Ishikawa (cell line): ENCODE measurements around the gene NEK8.

Experiments
- CEBPB ChIP-seq: IDR thresholded peaks from 2 replicates; pipeline ENCODE4 v1.6.1; 2012
- CREB1 ChIP-seq: IDR thresholded peaks from 2 replicates; pipeline ENCODE4 v1.6.1; 2012; ENCODE audit warnings: low read depth
- EGR1 ChIP-seq: IDR thresholded peaks from 2 replicates; pipeline ENCODE4 v1.6.1; 2012
- EP300 ChIP-seq: IDR thresholded peaks from 2 replicates; pipeline ENCODE4 v1.6.1; 2012; ENCODE audit warnings: borderline replicate concordance
- FOXM1 ChIP-seq: IDR thresholded peaks from 2 replicates; pipeline ENCODE4 v1.6.1; 2012; ENCODE audit warnings: low read depth, borderline replicate concordance
- NFIC ChIP-seq: IDR thresholded peaks from 2 replicates; pipeline ENCODE4 v1.6.1; 2012
- RAD21 ChIP-seq: IDR thresholded peaks from 2 replicates; pipeline ENCODE4 v1.6.1; 2012; ENCODE audit warnings: low read depth
- TAF1 ChIP-seq: IDR thresholded peaks from 2 replicates; pipeline ENCODE4 v1.6.1; 2012; ENCODE audit warnings: low read depth, mild to moderate bottlenecking
- TCF12 ChIP-seq: IDR thresholded peaks from 2 replicates; pipeline ENCODE4 v1.6.1; 2012; ENCODE audit warnings: low read depth
- TEAD4 ChIP-seq: IDR thresholded peaks from 2 replicates; pipeline ENCODE4 v1.6.1; 2012
- YY1 ChIP-seq: IDR thresholded peaks from 2 replicates; pipeline ENCODE4 v1.6.1; 2012; ENCODE audit warnings: low read depth
- ZBTB7A ChIP-seq: IDR thresholded peaks from 2 replicates; pipeline ENCODE4 v1.6.1; 2012; ENCODE audit warnings: low read depth
- TF ChIP-seq, protein P1 (sequence below): IDR thresholded peaks from 2 replicates; pipeline ENCODE4 v1.6.1; 2012; ENCODE audit warnings: low read depth, mild to moderate bottlenecking
- TF ChIP-seq, protein P2 (sequence below): IDR thresholded peaks from 2 replicates; pipeline ENCODE4 v1.6.1; 2012
- TF ChIP-seq, protein P3 (sequence below): IDR thresholded peaks from 2 replicates; pipeline ENCODE4 v1.6.1; 2012

The NEK8 gene

DNA sequence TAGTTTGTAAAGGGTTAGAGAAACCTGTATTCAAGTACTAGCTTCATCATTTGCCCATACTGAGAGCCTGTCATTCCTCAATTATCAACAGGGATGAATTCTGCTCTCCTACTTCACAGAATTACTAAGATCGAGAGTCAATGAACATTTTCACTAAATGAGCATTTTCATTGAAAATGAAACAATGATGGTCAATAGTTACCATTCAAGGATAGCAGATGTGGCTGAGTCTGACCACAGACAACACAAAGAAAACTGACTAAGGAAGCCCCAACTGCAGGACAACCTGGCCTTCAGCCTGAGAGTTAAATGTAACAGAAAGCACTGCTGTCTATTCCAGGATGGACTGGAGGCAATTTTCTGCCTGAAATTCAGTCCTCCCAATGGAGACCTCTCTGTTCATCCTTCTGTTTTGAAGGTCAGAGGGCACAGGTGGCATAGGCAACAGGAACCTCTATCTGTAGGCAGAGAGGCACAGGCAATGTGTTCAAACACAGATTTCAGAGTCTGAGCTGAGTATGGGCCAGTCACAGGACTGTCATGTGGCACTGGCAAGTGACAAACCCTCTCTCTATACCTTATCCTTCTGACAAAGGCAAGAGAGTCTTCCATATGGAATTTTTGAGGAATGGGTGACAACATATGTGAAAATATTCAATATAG lies 34.7 kb downstream of the NEK8 start:
- TF ChIP-seq NFIC (no peak), EP300 (no peak), TAF1 (no peak)
- TF ChIP-seq, protein P1, sequence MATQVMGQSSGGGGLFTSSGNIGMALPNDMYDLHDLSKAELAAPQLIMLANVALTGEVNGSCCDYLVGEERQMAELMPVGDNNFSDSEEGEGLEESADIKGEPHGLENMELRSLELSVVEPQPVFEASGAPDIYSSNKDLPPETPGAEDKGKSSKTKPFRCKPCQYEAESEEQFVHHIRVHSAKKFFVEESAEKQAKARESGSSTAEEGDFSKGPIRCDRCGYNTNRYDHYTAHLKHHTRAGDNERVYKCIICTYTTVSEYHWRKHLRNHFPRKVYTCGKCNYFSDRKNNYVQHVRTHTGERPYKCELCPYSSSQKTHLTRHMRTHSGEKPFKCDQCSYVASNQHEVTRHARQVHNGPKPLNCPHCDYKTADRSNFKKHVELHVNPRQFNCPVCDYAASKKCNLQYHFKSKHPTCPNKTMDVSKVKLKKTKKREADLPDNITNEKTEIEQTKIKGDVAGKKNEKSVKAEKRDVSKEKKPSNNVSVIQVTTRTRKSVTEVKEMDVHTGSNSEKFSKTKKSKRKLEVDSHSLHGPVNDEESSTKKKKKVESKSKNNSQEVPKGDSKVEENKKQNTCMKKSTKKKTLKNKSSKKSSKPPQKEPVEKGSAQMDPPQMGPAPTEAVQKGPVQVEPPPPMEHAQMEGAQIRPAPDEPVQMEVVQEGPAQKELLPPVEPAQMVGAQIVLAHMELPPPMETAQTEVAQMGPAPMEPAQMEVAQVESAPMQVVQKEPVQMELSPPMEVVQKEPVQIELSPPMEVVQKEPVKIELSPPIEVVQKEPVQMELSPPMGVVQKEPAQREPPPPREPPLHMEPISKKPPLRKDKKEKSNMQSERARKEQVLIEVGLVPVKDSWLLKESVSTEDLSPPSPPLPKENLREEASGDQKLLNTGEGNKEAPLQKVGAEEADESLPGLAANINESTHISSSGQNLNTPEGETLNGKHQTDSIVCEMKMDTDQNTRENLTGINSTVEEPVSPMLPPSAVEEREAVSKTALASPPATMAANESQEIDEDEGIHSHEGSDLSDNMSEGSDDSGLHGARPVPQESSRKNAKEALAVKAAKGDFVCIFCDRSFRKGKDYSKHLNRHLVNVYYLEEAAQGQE = no peak
- TF ChIP-seq, protein P2, sequence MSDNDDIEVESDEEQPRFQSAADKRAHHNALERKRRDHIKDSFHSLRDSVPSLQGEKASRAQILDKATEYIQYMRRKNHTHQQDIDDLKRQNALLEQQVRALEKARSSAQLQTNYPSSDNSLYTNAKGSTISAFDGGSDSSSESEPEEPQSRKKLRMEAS = no peak

DNA sequence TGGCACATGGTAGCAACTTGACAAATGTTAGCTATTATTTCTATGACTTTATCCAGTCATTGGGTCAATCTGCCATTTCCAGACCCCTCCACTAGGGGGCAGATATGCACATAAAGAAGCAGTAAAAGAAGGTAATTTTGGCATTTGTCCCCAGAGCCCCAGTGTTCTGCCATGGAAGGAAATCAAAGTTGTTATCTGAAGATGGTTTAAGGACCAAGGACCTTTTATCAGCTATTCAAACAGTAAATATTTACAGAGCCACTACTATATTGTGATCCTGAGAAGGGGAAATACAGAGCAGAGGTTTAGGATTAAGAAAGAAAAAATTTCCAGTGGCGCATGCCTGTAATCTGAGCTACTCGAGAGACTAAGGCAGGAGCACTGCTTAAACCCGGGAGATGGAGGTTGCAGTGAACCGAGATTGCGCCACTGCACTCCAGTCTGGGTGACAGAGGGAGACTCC lies 35.2 kb downstream of the NEK8 start:
- TF ChIP-seq TCF12 (no peak), RAD21 (peak; percentile 75), NFIC (peak; percentile 24; the same call in 1 of the 2 replicates), CREB1 (no peak), TAF1 (no peak)
- TF ChIP-seq, protein P3, sequence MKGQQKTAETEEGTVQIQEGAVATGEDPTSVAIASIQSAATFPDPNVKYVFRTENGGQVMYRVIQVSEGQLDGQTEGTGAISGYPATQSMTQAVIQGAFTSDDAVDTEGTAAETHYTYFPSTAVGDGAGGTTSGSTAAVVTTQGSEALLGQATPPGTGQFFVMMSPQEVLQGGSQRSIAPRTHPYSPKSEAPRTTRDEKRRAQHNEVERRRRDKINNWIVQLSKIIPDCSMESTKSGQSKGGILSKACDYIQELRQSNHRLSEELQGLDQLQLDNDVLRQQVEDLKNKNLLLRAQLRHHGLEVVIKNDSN = no peak

DNA sequence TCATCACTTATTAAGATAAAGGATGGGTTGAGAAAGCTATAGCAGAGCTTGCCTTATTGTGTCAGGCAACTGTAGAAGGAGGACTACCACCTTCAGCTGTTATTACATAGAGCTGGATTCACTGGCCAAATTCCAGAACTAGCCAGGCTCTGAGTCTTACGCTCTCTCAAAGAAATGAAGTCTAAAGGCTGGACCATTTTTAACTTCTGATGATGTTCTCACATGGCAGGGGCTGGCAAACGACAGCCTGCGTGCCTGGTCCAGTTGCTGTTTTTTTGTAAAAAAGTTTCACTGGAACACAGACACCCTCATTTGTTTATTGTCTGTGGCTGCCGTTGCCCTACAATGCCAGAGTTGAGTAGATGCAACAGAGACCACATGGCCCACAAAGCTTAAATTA lies 36.5 kb downstream of the NEK8 start:
- TF ChIP-seq EP300 (no peak), CEBPB (no peak), YY1 (no peak), CREB1 (no peak), ZBTB7A (no peak)

DNA sequence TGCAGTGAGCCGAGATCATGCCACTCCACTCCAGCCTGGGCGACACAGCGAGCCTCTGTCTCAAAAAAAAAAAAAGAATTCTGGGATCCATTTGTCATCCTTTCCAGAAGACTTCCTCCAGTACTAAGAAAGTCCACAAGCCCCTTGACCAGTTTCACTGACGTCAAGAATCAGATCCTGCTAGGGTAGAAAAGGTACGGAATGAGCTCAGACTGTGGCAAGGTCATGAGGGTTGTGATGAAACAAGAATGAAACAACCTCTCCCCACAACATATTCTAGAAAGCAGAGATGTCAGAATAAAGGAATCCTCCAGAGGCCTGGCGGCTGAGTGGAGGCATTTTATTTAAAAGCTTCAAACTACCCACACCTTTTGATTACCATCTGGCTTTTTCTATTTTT lies 45.1 kb downstream of the NEK8 start:
- no peak for TF ChIP-seq CREB1
- TF ChIP-seq EP300 = no peak
- no peak for TF ChIP-seq ZBTB7A
- TF ChIP-seq, protein P2 = no peak
- no peak for TF ChIP-seq NFIC
- TF ChIP-seq TAF1 = no peak
- TF ChIP-seq, protein P1 = no peak
- TF ChIP-seq, protein P3 = no peak
- TF ChIP-seq YY1 = no peak
- TF ChIP-seq EGR1 = no peak
- no peak for TF ChIP-seq TEAD4
- TF ChIP-seq FOXM1 = no peak
- no peak for TF ChIP-seq CEBPB
- no peak for TF ChIP-seq RAD21

DNA sequence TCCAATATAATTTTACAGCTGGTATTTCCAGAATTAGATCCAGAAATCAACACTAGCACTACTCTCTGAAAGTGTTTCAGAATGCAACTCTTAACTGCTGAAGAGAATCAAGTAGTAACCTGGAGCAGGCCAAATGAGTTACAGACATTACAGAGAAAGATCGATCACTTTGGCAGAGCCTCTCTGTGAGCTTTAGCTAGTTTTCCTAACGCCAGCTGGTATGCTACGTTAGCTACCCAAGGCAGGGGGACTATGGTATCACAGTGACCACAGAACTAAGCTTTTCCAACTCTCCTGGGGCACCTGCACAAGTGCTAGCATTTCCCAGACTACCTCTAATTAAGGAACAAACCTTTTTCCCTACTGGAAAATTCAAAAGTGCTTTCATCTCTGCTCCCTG lies 45.6 kb downstream of the NEK8 start:
- no peak for TF ChIP-seq TAF1
- no peak for TF ChIP-seq YY1
- TF ChIP-seq EP300 = no peak
- TF ChIP-seq, protein P2 = no peak
- TF ChIP-seq CEBPB = no peak
- TF ChIP-seq, protein P3 = no peak
- TF ChIP-seq TEAD4 = no peak
- no peak for TF ChIP-seq ZBTB7A
- no peak for TF ChIP-seq RAD21
- TF ChIP-seq, protein P1 = no peak
- no peak for TF ChIP-seq CREB1
- TF ChIP-seq NFIC = no peak
